HS-27A (cell line): ENCODE data around the gene IRX6.

Experiments used
- DNase-seq: peaks from one replicate; pipeline ENCODE4 v3.0.0-alpha.2; 2012; ENCODE audit warnings: low read depth, missing footprints

Gene IRX6

DNA sequence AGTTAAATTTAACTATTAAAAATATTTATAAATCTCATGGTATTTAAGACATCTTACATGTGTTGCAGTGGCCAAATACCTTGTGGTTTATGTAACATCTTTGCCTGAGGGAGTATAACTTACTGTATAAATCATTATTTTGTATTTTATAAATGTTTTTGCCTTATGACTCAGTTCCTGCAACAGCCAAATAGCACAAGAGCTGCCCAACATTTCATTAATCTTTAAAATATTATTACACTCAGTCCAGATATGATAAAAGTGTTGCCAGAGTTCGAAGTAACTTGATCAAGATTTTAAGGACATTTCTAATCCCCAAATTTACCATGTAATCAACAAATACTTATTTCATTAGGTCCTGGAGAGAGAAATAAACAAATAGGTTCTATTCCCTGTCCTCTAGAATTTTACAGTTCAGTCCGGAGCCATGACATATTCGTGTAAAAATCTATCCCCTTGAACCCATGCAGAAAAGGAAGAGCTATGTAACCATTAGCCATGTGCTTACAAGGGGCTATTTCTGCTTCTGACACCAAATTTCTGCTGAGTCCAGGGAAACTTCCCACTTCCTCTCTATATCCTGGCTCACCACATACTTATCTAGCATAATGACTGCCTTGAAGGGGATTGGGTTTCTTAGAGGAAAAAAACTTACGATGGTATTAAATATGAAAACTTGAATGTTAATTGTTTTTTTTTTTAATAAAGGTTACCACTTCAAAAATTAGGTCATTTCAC, 44.0 kb downstream of the IRX6 start:
- DNase-seq, result no peak

DNA sequence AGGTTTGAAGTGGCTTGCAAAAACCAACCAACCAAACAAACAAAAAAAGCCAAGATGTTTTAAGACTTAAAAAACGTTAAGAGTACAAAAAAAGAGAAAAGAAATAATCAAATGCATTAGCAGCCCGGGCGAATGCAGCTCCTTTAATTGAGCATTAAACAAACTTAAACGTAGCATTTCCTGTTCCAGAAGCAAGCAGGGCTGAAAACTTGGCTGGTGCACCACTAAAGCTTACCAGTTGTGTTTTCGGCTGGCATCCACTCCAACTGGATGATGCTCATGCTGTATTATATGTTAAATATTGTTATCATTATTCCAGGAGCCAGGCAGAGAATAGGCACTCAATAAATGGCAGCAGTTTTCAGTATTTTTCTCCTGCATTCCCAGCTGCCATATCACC, 45.1 kb downstream of the IRX6 start:
- no peak for DNase-seq

DNA sequence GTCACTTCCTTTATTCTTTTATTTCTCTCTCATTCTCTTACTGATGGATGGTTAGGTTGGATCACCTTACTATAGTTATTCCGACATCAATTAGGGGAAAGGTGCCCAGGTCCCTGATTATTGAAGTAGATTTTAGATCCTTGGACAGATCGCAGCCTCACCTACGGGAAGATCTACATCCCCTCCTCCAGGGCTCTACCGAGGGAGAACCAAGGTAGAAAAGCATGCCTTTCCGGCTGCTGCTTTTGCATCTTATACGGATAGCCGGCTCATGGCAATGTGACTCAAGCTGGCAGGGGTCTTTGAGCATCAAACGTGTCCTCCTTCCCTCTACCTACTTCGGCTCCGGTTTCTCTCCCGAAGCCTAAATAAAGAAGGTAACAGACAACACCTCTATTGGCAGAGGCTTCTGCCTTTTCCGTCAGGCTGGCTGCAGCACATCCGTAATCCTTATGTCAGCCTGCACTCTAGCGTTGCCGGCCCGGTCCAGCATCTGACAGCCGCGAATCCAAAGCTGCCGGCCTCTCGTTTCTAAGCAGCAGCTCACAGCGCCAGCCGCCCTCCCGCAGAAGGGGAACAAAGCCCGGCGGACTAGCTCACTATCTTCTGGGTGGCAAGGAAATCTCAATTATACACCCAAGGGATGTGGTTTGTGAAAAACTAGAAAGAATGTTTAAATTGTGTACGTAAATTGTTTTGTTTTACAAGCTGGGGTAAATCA, 46.9 kb downstream of the IRX6 start:
- no peak for DNase-seq

DNA sequence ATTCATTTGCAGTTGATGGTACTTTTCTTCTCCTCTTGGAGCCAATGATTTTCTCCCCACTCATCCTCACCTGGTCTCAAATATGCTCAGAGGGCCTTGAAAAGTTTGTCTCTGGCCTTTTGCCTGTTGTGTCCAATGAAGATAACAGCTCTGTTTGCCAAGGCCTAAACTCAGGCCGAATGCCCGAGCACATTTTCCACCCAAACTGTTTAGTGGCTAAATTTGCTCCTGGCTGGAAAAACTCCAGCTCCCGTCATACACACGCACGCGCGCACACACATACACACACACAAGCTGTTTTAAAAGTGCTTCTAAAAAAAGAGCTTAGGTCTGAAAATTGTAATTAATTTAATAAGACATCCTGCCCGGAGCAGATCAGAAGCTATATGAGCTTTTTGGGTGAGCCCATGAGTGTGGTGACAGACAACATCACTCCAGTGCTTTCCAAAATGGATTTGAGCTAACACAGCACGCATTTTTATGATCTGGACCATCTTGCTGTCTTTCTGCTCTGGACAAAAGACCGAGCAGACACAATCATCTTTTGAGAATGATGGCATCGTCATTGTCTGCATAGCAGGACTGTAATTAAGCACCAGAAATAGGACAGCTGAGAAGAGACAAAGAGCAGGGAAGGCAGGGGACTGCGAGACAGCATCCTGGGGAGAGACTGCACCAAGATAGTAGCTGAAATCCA, 48.9 kb downstream of the IRX6 start:
- DNase-seq, result no peak

DNA sequence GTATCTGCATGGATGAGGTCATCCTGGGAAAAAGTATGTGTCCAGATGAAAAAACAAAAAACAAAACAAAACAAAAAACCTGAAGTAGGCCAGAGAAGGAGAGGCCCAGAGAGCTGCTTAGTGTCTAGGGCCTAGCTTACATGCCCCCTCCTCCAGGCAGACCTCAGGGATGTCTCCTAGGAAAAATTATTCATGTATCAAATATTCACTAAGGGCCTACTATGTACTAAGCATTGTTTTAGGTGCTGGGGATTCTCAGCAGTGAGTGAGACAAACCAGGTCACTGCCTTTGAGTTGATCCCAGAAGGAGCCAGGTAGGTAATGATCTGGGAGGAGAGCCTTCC, 49.5 kb downstream of the IRX6 start:
- no peak for DNase-seq

DNA sequence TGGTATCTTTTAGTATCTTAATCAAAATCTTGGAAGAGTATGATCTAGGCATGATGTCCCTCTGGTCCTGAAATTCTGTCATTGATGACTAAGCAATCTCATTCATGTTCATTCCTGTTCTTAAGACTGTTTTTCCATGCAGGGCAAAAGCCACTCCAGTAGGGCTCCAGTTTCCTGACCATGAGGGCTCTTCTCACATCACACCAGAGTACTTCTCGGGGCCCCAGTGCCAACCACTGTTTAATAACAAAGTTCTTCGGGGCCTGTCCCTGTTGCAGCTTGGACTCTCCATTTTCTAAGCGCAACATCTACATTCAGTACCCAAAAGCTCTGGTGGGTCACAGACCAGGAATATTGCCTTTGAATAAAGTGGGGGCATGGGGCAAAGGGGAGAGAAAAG, 52.0 kb downstream of the IRX6 start:
- no peak for DNase-seq

DNA sequence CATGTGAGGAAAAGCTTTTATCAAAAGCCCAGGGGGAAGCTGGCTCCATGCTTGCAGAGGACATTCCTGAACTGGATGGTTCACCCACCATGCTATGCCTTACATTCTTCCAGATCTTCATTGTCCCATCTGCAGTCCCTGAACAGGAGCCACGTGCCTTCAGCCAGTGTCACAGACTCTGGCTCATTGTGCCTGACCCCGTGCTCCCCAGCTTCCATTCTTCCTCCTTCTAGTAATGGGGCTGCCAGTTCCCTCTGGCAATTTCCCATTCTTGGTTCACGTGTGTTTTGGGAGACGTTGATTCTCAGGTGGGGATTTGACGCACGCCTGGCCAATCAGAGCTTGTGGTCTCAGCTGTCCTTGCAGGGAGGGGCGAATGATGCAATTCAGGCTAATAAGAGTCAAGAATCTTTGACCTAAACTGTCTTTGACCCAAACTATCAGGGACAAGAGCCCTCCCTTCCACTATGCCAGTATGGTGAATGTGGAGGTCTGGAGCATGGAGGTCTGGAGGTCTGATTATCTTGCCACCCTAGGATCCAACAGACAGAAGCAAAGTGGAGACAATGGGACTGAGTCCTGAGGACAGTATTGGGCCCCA, 52.7 kb downstream of the IRX6 start:
- DNase-seq, result no peak

DNA sequence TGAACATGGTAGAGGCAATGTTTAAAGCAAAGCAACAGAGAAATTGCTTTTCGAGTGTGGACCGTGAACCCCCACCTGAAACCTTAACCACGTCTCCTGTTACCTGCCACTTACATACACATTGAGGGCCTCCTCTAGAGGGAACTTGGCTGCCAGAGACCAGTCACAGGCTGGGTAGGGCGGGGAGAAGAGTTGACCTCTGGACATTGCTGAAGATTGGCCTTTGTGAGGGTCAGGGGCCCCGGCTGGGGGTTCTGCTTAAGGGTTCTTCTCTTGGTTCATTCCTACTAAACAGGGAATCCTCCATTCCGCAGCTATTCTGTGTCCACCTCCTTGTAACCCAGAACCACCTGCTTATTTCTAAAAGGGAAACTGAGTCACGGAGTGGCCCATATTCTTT, 53.8 kb downstream of the IRX6 start:
- no peak for DNase-seq

DNA sequence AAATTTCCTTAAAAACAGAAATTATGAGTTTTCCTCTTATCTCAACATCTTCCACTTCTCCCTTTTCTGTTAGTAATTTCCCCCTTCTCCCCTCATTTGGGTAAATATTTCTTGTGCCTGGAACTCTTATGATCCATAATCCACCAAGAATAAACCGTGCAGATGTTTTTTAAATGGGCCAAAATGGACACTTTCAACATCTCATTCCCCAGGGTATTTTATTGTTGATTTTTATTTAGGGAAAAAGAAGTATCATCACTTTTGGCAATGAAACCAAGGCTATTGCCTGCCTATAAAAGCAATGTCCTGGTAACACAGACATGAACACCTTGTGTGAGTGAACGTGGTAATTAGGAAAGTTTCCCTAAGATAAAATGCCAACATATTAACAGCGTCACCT, 54.6 kb downstream of the IRX6 start:
- DNase-seq, result no peak

DNA sequence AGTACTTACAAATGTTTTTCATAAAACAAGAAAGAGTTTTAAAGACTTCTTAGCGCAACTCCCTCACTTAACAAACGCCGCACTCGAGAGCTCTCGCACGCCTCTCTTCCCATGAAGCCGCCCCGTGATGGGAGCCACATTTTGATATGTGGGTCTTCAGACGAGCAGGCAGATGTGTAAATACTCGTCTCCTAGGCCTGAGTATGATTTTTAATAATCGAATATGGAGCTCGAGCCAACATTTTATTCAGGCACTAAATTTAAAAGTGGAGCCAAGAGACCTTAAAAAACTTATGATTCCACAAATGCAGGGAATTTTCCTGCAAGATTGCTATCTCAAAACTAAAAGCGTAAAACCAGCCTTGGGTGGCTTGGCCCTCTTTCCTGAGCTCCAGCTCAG, 55.4 kb downstream of the IRX6 start:
- DNase-seq, result no peak

DNA sequence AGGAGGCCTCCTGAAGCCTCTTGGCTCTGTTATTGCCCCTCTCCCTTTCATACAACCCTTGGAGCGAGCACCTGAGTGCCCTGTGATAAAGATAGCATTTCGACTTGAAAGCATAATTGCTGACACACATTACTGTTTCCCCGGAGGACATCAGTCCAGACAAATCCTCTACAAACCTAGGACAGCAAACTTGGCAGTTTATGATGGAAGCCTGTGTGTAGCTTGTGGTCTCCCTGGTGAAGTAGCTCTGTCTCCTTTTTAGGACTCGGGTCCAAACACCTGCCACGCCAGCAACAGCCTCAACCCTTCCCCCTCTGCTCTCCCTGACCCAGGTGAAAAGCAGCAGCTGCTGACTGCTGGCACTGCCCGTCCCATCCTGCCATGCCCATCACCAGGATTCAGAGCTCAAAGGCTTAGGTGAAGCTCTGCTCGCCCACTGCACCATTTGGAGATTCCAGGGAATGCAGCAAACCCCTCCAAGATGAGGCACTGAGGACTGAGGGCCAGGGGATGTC, 55.9 kb downstream of the IRX6 start:
- no peak for DNase-seq
